GM21528 (cell line): ENCODE results near the gene TADA3.
A peak's percentile ranks its signal among the peaks of the same experiment; 100 is the strongest.

Experiments
- ATAC-seq: cut with Tn5 transposase; IDR thresholded peaks from one replicate; pipeline ENCODE4 v1.9.1; 2021; ENCODE audit warnings: mild to moderate bottlenecking, moderate library complexity; ENCODE audit not compliant: unreplicated experiment, low FRiP score

TADA3 gene

DNA sequence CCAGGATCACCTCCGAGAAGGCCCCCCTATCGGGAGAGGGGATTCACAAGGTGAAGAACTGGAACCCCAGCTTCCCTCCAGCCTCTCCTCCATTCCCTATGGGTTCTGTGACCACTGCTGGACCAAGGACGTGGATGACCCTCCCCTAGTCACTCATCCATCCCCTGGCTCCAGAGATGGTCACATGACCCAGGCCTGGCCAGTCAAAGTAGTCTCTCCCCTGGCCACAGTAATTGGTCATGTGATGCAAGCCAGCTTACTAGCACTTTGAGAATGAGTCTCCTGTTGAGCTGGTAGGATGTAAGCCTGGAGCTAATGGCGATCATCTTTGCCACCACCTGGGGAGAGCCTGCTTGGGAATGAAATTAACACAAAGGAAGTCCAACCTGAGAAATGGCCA is 26.4 kb downstream of the TADA3 start:
- no peak for ATAC-seq

DNA sequence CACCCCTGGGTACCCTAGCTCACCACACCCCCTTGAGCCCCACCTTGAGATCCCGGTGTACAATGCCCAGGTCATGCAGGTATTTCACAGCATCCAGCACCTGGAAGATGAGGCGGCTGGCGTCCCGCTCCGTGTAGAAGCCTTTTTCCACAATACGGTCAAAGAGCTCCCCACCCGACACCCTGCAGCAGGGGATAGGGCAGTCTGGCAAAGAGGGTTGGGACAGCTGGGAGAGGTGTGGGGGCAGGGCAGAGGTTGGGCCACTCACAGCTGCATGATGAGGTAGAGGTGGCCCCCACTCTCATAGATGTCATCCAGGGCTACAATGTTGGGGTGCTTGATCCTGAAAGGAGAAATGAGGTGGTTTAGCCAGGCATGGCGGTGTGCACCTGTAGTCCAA is 29.4 kb downstream of the TADA3 start:
- ATAC-seq = no peak

GRCh38 chr3:9761919-9762318 is 30.4 kb downstream of the TADA3 start:
- ATAC-seq = no peak

GRCh38 chr3:9760779-9761505 is 31.3 kb downstream of the TADA3 start:
- ATAC-seq = no peak

DNA sequence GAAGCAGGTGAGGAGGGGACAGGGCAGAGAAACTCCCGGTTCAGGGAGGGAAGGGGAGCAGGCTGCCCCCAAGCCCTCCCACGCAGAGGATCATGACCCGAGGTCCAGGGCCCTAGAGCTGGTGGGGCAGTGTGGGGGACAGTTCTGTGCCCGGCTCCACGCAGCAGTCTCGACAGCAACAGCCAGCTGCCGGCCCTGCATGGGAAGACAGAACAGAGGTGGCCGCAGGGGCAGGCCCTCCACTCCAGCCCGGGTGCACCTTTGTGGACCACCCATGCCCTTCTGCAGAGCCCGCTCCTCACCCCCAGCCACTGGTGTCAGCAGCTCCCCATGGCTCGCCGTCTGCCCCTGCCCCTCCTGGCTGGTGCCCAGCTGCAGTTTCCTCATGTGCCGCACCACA is 34.8 kb downstream of the TADA3 start:
- no peak for ATAC-seq

- ATAC-seq = no peak
These were observed 37.6 kb downstream of the TADA3 start for GRCh38 chr3:9754678-9755077.

GRCh38 chr3:9750556-9751411 is 41.5 kb downstream of the TADA3 start:
- ATAC-seq = no peak

- ATAC-seq = peak; percentile 92
These were observed 42.4 kb downstream of the TADA3 start, which contains the start of gene OGG1 for GRCh38 chr3:9749645-9750555. Gene OGG1, plus strand, starts transcription at chr3:9749952. Its CDS starts 335 bp downstream, at chr3:9750287.

- ATAC-seq = no peak
These were observed 43.0 kb downstream of the TADA3 start for GRCh38 chr3:9749296-9749644.

- no peak for ATAC-seq
These were observed 44.2 kb downstream of the TADA3 start for GRCh38 chr3:9748031-9748430.

GRCh38 chr3:9747267-9747666 is 45.0 kb downstream of the TADA3 start:
- no peak for ATAC-seq

GRCh38 chr3:9746330-9746729 is 45.9 kb downstream of the TADA3 start:
- no peak for ATAC-seq

DNA sequence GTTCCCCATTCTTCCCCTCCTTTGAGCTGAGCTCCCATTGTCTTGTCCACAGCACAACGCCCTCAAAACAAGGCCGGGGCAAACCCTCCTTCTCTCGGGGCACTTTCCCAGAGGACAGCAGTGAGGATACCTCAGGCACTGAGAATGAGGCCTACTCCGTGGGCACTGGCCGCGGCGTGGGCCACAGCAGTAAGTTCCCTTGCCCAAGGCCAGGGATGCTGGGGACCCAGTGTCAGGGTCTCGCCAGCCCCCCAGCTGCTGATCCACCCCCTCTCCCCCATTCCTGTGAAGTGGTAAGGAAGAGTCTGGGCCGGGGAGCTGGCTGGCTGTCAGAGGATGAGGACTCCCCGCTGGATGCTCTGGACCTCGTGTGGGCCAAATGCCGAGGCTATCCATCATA is 46.8 kb downstream of the TADA3 start:
- no peak for ATAC-seq

DNA sequence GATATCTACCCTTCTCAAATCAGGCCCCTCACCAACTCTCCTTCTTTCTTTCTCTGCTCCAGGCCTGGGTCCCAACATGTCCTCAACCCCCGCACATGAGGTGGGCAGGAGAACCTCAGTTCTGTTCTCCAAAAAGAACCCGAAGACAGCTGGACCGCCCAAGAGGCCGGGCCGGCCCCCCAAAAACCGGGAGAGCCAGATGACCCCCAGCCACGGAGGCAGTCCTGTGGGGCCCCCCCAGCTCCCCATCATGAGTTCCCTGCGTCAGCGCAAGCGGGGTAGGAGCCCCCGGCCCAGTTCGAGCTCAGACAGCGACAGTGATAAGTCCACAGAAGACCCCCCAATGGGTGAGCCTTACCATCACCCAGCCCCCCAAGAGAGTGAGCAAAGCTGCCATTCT is 48.1 kb downstream of the TADA3 start:
- ATAC-seq = no peak

DNA sequence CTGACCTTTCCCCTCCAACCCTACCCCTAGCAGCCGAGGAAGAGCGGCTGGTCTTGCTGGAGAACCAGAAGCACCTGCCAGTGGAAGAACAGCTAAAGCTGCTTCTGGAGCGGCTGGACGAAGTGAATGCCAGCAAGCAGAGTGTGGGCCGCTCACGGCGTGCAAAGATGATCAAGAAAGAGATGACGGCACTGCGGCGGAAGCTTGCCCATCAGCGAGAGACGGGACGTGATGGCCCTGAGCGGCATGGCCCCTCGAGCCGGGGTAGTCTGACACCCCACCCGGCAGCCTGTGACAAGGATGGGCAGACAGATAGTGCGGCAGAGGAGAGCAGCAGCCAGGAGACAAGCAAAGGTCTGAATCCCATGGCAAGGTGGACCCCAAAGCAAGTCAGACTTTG is 48.7 kb downstream of the TADA3 start:
- ATAC-seq = no peak

GRCh38 chr3:9742560-9742959 is 49.7 kb downstream of the TADA3 start:
- ATAC-seq = no peak

DNA sequence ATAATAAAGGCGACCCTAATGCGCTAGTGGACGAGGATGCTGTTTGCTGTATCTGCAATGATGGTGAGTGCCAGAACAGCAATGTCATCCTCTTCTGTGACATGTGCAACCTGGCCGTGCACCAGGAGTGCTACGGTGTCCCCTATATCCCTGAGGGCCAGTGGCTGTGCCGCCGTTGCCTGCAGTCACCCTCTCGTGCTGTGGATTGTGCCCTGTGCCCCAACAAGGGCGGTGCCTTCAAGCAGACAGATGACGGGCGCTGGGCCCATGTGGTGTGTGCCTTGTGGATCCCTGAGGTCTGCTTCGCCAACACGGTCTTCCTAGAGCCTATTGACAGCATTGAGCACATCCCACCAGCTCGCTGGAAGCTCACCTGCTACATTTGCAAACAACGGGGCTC is 53.1 kb downstream of the TADA3 start:
- ATAC-seq = no peak

DNA sequence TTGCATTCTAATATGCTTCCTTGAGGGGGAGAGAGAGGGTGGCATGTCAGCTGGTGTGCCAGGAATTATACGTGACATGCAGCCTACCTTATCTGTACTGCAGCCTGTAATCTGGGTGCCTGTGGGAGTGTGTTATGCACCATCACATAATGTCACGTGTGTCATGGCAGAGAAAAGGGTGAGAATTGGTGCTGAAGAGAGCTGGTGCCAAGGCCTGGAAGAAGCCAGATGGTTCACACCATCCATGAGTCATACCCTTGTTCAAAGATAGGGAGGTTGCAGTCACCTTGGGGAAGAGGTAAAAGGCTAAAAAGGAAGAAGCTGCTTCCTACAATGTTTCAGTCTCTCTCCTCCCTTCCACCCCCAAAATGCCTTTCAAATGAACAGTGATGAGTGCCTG is 55.4 kb downstream of the TADA3 start:
- no peak for ATAC-seq

GRCh38 chr3:9732740-9733115 is 59.5 kb downstream of the TADA3 start:
- no peak for ATAC-seq

DNA sequence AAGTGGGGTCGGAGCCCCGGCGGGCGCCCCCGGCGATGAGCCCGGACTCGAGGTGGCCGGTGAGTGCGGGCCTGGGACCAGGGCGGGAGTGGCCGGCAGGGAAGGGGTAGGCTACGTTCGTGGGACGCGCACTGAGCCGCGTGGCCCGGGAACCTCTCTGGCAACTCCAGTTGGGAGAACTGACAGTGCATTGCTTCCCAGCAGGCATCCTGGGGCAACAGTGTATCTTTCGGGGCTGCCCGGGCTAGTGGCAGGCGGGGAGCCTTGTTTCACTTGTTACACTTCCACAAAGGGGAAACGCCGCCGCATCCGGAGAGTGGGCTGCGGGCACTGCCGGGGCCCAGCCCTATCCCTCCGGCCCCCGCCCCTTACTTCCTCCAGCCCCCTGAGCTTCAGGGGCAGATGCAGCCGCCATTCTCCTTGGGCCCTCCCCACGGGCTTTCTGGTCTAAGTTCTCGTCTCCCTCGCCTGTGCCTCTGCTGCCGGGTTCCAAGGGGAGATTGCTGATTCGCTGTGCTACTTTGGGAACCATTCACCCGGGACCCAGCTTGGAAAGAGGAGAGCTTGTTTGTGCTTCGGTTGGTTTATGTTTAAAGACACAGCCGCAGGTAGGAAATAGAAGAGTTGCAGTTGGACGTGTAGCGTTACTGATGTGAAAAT is 60.1 kb downstream of the TADA3 start:
- peak; percentile 12 for ATAC-seq
